D341Med (cell line): ENCODE results near the gene ROBO1.
A peak's percentile ranks its signal among the peaks of the same experiment; 100 is the strongest.
"Not testable (repeated sequence)": the region's sequence is repeated elsewhere in the genome, so short reads cannot be mapped to it uniquely, and the experiment has no call there.

ENCODE experiments used
- DNase-seq: peaks from one replicate; pipeline ENCODE4 v3.0.0; 2012; ENCODE audit warnings: low spot score

Gene ROBO1

DNA sequence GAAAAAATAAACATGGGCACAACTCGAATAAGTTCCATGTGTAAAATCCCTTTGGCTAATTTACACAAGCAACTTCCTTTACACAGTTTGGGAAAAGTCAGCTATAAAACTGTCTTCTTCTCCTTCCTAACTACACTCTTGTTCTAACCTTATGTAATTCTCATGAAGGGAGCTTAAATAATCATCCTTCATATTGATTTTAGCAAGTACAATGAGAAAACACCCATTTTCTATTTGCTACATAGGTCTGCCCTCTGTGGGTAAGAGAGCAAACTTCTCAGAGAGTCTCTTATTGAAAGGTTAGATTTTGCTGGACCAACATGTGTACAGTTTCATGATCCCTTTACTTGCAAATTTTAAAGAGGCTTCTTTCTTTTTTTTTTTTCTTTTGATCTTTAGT, 398.5 kb downstream of the ROBO1 start:
- DNase-seq = no peak

DNA sequence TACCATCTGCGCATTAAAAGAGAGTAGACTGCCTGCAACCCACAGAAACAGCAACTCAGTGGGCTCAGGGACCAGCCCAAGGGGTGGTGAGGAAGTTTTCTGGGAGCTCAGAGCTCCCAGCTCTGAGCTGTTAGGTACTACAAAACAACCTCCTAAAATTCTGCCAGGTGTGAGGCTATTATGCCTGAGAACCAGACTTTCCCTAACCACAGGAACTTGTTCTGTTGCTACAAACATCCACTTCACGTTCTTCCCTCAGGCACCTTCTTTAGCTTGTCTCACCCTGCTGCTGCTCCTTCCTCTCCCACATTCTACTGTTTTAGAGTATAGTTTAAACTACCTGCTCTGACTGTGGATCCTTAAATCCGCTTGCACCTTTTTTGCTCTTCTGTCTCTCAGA, 399.4 kb downstream of the ROBO1 start:
- no peak for DNase-seq

DNA sequence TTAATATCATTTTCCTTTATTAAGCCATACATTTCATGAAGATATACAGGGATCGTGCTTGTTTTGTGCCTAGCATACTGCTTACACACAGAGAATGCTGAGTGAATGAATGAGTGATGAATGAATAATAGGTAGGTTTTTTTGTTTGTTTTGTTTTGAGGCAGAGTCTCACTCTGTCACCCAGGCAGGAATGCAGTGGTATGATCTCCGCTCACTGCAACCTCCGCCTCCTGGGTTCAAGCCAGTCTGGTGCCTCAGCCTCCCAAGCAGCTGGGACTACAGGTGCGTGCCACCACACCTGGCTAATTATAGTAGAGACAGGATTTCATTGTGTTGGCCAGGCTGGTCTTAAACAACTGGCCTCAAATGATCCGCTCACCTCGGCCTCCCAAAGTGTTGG, 400.0 kb downstream of the ROBO1 start:
- DNase-seq = no peak

DNA sequence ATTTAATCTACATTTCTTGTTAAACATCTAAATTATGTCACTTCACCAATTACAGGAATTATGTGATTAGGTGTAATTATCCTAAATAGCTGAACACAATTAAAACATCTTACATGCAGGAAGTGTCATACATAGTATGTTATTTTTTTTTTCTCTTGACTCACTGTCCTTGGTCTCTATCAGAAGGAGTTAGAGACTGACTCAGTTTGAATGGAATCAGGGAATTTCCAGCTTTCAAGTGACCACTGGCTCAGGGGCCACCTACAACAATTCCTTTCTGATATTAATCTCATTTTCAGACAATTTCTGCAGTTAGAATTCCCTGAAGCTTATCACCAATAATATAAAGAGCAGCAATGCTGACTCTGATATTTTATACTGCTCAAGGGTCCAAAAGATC, 400.7 kb downstream of the ROBO1 start:
- DNase-seq = no peak

DNA sequence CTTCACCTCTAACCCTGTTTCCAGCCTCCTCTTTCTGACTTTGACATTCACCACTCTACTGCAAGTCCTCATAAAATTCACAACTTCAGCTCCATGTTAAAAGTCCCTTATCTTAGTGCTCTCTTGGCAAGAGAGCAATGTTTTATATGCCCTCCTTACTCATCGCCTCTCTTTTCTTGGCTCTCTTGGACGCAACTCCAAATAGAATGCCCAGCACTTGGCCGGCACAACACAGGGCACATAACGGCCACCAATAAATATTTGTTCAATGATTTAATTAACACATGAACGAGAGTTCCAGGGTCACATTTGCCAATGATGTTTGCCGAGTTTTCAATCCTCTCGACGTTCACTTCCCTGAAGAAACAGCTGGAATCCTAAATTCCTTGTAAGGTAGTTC, 401.4 kb downstream of the ROBO1 start:
- no peak for DNase-seq

DNA sequence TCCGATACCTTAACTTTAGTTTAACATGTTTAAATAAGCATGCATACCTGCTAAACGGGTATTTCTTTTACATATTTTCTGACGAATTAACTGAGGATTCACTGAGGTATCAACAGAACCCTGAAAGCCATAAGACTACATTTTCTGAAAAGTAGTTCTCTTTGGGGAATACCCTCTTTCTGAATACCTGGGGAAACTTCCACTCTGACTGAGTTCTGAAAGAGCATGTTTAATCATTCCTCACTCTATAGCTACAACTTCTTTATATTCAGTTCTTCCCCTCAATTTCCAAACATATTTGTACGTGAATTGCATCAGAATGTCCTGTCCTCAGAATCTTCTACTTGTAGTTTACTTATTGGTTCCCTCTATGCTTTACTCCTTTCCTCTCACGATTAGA, 403.0 kb downstream of the ROBO1 start:
- DNase-seq = no peak

DNA sequence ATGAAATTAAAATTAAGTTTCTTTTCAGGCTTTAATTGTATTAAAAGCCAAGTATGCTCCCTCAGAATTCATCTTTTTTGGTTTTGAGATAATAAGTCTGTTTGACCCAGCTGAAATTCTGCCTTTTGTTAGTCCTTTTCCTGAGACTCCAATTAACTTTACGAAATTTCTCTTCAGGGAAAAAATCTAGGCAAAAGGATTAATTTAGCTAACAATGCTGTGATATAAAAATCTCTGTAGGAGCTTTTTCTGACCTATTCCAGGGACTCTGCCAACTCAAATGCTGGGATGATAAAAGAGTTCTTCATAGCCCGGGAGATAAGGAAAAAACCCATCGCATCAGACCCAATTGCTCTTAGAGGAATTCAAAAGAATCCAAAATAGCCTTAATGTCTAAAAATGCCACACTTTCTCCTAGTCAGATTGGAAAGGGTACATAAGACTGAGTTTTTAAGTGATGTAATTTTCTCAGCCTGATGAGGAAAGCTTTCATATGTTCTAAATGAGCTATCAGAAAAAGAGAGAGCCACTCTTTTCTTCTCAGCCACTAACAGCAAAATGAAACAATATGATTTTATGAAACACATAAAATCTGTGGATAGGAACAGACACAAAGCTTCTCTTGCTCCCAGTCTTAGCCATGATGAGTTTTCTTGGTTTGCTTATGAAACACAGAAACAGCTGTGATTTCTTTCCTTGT, 405.1 kb downstream of the ROBO1 start:
- DNase-seq = no peak

DNA sequence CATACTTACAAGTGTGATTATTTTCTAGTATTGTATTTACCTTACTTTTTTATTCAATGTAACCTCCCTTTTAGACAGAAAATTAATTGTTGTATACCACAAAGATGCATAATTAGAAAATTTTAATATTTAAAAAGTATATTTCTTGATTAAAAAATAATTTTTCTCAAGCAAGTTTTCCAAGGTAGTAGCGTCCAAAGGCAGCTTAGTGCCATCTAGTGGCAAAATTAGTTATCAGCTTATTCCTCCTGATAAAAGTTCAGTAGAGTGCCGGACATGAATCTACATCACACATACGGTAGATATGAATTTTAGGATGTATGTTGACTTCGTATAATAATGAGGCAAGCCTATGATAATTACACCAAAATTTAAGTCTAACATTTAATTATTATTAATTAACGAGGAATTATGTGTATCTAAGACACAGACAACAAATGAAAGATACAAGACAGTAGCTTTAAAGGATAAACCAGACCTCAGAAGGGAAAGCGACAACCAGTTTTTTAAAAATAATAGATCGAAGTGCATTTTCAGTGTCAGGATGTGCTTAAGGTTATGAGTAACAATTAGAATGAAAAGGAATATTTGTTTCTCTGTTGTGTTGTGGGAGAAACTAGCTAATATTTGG, 405.9 kb downstream of the ROBO1 start:
- DNase-seq = peak; percentile 29

DNA sequence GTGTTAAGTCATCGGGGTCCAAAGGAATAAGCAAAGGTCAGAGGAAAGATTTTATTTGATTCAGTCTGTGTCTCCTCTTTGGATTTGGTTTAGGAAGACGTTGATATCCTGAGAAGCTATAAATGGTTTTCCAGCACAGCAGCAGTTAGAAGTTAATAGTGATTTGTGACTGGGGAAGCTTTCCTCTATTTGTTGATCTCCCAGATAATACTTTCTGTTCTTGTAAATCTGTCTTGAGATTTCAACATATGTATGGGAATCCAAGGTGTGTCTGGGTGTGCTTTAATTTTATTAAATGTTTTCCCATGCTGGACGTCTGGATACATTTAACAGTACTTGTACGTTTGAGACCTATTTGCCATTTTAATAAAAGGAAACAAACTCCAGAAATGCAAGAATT, 409.5 kb downstream of the ROBO1 start:
- no peak for DNase-seq

DNA sequence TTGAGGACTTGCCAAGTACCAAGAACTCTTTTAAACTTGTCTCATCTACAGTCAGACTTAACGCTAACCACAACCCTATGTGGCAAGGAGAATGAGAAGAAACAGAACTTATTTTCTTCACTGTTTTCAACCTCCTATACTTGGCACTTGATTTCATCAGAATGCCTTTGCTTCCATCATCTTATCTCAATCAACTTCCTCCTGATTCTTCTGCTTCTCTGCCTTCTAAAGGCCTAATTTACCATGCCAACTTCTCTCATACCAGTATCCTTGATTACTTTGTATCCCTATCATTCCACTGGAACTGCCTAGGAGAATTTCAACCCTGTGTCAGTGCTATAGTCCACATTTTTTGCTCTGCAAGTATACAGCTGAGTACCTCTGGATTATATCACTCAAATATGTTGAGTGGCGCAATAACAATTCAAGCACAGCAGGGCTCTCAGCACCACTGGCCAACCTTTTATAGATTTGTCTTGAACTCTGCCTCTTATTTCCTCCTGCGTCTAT, 413.6 kb downstream of the ROBO1 start:
- DNase-seq = no peak

DNA sequence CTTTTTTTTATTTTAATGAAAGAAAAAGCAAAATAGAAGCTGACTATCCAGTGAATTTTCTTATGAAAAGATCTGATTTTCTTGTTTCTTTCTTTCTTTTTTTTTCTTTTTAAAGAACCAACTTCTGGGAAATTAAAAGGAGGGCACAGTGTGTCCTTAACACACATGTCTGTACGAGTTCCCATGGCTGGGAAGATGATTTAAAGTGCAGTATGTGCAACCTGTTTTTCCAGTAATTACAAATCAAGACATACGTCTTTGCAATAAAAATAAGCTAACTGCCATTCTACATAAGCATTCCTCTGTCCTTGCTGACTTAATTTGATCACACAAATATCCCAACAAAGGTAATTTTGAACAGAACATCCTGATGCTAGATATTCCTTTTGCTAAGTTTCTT, 416.1 kb downstream of the ROBO1 start:
- no peak for DNase-seq

DNA sequence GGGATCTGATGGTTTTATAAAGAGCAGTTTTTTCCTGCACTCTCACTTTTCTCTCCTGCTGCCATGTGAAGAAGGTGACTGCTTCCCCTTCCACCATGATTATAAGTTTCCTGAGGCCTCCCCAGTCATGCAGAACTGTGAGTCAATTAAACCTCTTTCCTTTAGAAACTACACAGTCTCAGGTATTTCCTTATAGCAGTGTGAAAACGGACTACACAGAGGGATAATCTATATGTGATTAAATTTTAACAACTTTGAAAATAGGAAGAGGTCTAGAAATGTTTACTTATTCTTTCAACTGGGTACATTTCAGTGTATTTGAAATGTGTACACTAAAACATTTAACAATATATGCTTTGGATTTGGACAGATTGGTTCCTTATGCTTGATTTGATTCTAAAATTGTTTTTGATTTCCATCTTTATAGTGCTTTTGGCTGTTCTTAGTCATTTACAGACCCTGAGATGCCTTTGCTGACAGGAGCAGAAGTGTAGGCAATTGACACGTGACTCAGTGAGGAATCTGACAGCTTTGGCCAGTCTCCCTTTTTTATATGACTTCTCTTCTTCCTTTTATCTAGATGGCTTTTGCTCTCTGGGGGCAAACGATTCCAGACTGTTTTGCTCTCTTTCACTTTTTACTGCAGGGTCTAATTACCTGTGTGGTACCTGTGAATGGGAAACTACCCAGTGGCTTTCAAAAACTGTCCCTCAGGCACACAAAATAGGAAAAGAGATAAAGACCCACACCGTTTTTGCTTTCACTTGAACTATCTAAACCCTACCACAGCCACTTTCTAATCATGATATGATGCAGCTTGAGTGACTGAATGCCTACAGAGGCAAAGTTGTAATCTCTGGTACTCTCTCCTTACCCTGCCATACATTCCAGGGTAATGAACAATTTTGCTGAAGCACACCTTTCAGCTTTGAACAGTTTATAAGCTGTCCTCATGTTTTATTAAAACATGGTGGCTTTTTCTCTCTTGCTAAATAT, 422.6 kb downstream of the ROBO1 start:
- DNase-seq = no peak

DNA sequence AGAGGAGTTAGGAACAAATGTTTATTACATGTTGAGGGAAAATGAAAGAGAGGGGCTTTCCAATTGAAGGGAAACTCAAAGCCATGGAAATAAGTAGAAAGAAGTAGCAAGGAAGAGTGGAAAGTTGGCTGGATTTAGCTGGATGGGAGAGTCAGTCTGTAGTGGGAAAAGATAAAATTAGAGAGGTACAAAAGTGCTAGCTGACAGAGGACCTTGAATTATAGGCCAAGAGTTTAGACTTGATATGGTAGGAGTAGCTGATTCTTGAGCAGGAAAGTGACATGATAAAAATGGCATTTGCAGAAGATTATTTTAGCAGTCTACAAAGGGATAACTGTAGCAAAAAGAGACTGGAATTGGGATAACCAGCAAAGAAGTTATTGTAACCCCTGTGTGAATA, 425.8 kb downstream of the ROBO1 start:
- no peak for DNase-seq

DNA sequence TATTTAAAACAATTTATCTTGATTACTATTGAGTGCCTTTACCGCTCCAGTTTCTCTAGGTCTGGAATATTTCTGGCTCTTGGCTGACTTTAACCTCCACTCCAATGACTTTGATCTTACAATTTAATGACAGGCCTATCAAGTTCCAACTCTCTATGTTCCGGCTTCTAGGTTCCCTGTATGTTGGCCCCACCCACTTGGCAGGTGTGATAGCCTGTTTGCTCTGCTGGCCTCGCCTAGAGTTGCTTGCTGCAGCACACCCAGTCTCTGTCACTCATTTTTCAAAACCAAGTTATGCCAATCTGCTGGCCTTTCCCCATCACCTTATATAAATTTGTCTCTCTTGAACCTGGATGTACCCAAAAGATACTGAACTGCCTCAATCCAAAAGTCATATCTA, 428.0 kb downstream of the ROBO1 start:
- peak; percentile 11 for DNase-seq

DNA sequence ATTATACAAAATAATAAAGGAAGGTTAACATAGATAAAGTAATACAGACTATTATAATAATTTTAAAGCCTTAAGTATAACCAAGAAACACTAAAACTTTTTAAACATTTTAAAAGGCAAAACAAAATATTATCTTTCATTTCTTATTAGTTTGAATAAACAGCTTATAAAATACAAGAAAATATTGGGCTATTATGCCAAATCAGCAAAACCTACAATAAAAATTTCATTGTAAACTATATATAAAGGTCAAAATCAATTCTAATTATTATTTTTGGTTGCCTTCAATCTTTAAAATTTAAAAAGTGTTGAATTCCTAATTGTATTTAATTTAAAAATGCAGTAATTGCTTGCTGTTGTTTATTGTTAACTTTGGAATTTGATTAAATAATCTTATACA, 430.0 kb downstream of the ROBO1 start:
- DNase-seq = no peak

DNA sequence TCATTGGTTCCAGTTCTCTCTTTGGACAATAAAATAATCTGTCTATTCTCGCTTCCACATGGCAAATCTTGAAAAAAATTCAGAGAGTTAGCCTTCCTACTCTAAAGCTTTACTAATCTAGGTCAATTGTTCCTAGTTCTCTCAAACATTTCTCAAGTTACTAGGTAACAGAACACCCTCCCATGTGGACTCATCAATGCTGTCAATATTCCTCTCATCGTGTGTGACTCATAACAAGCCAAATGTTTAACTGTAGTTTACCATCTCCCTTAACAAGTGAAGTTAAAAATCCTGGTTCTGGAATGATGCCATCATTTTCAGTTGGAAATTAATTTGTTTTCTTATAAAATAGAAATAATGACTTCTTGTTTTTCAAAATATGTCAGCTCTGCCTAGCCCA, 438.6 kb downstream of the ROBO1 start:
- no peak for DNase-seq

DNA sequence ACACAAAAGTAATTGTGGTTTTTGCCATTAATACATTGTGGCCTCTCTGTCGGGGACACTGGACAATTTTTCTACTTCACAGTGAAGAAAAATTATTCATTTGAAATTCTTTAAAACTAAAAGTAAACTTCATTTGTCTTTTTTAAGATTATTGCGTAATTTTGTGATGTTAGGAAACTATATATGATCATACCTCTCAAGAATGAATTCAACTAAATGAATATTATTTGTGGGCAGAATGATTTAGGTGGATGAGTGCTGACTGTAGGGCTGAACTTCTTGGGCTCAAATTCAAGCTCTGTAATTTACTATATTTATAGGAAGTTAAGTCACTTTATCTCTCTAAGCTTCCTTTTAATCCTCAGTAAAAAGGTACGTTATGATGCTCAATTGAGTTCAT, 441.2 kb downstream of the ROBO1 start:
- DNase-seq = no peak

DNA sequence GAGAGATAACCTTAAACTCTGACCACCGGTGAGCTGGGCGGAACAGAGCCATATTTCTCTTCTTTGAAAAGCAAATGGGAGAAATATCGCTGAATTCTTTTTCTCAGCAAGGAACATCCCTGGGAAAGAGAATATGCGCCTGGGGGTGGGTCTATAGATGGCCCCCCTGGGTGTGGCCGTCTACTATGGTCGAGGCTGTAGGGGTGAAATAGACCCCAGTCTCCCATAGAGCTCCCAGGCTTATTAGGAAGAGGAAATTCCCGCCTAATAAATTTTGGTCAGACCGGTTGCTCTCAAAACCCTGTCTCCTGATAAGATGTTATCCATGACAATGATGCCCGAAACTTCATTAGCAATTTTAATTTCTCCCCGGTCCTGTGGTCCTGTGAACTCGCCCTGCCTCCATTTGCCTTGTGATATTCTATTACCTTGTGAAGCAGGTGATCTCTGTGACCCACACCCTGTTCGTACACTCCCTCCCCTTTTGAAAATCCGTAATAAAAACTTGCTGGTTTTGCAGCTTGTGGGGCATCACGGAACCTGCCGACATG, 441.9 kb downstream of the ROBO1 start:
- DNase-seq = not testable (repeated sequence)

DNA sequence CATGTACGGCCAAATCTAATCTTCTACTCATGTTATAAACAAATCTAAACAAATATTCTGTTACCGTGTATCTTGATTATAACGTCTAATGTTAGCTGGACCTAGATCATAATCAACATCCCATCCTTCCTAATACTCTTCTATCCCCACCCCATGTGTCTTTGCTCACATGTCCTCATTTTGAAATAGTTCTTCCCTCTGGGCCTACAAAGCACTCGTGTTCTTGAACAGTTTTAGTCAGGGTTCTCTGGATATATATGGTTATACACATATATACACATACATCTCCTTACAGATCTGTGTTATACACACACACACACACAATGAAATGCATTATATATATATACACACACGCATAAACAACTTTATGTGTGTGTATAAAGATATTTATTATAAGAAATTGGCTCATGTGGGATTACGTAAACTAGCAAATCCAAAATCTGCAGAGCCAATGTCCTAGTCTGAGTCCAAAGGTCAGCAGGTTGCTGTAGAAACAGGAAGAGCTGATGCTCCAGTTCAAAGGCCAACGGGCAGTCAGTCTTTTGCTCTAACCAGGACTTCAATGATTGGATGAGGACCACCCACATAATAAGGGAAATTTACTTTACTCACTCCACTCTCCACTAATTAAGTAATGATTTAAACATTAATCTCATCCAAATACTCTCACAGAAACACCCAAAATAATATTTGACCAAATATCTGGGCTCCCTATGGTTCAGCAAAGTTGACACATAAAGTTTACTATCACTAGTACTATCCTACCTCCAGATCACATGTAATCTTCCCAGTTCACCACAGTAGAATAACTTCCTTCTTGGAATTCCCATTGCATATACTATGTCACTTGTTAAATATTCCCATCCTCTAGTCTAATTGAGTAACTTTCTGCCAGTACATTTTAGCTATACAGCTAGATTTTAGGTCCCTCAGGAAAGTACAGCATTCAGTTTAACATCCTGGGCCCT, 450.0 kb downstream of the ROBO1 start:
- DNase-seq = no peak

DNA sequence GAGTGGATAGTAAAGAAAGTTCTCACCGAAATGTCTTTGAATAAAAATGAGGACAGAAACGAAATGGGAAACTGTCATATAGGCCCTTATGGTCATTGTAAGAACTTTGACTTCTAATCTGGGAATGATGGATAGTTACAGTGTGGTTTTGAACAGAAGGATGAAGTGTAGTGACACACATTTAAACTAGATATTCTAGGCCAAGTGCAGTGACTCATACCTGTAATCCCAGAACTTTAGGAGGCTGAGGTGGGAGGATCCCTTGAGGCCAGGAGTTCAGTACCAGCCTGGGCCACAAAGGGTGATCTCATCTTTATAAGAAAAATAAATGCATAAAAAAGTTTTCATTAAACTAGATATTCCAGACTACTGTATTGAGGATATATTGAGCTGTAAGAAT, 452.8 kb downstream of the ROBO1 start:
- no peak for DNase-seq

DNA sequence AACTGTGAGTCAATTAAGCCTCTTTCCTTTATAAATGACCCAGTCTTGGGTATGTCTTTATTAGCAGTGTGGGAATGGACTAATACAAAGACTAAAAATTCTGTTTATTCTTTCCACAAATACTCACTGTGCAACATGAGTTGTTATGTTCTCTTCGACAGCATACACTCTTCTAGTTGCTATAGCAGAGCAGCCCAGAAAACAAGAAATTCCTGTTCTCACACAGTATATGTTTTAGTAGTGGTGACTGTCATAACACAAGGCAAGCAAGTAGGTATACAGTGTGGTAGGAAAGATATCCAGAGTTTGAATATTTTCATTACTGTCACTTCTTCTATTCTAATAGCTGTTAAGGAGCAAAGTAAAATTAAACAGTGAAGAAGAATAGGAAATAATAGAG, 453.3 kb downstream of the ROBO1 start:
- no peak for DNase-seq
